ENCODE data around the gene PCSK4. TPM values are rescaled to one million over a fixed set of nuclear protein-coding genes. Genes with fewer than 3 reads are reported as not detected.

Gene PCSK4
- polyA plus RNA-seq, 1 of the 3 experiments (the other 2 are of a cell fraction), result 6.6 TPM

GRCh38 chr19:1527650-1528309, 37.6 kb upstream of the PCSK4 start:
- H3K4me2 ChIP-seq, result no peak overlapping the region
- H3K36me3 ChIP-seq (replicated peaks in 1 of 2; ENCODE audit: control insufficient read depth in 1 of 2, insufficient read depth in 2 of 2, low read length in 1 of 2), result no peaks in the 10 kb centered on the region
- WGBS (ENCODE audit: low lambda C conversion rate), result 23% methylated on average over 16 of the region's 27 CpGs
- no peaks in the 10 kb centered on the region for H3F3A ChIP-seq (replicated peaks; ENCODE audit: insufficient read depth)
- no peaks in the 10 kb centered on the region for H3K9me2 ChIP-seq
- H4K20me1 ChIP-seq (ENCODE audit: insufficient read depth), result no peaks in the 10 kb centered on the region
- no peak for DNase-seq
- H3K27me3 ChIP-seq (ENCODE audit: insufficient read depth), result peaks cover 72% of the 10 kb centered on the region
- no peaks in the 10 kb centered on the region for H3K4me1 ChIP-seq (ENCODE audit: control insufficient read depth in 1 of 2, insufficient read depth in 2 of 2, low read depth in 1 of 2, low read length in 1 of 2)
- no peak overlapping the region for H3K27ac ChIP-seq (ENCODE audit: low read depth in 2 of 2, low read length in 1 of 2)
- H2AFZ ChIP-seq (ENCODE audit: low read depth), result no peak overlapping the region
- TF ChIP-seq ELF1 (IDR thresholded peaks at IDR 0.05) (no peak), TAF1 (IDR thresholded peaks at IDR 0.05; ENCODE audit: borderline replicate concordance, low read depth, low read length) (no peak), GABPA (IDR thresholded peaks at IDR 0.05; ENCODE audit: low read depth) (no peak), EZH2phosphoT487 (IDR thresholded peaks at IDR 0.05; ENCODE audit: borderline replicate concordance, low read depth) (no peak), FOSL2 (IDR thresholded peaks at IDR 0.05; ENCODE audit: borderline replicate concordance, low read depth) (no peak), MXI1 (IDR thresholded peaks at IDR 0.05; ENCODE audit: low read depth, low read length) (no peak), SIN3A (IDR thresholded peaks at IDR 0.05; ENCODE audit: borderline replicate concordance, low read depth, low read length) (no peak), NFIC (IDR thresholded peaks at IDR 0.05; ENCODE audit: borderline replicate concordance) (no peak), RCOR1 (IDR thresholded peaks at IDR 0.05; ENCODE audit: low read length) (no peak), FOXM1 (IDR thresholded peaks at IDR 0.05; ENCODE audit: low read depth) (no peak)
- no peaks in the 10 kb centered on the region for H3K9me3 ChIP-seq
- H3K9ac ChIP-seq, result no peak overlapping the region
- no peaks in the 10 kb centered on the region for H3K79me2 ChIP-seq (ENCODE audit: insufficient read depth)
- no peak overlapping the region for H3K4me3 ChIP-seq (ENCODE audit: low read depth in 2 of 2, low read length in 1 of 2)
- ChIA-PET CTCF (interaction anchor here (1.8 kb wide), 1 partner anchor 19 kb away, joined by 8 read pairs; no protein-coding TSS in a partner anchor), POLR2A (no interaction called here)

GRCh38 chr19:1526979-1527649, 37.0 kb upstream of the PCSK4 start:
- no peaks in the 10 kb centered on the region for H3K4me1 ChIP-seq (ENCODE audit: control insufficient read depth in 1 of 2, insufficient read depth in 2 of 2, low read depth in 1 of 2, low read length in 1 of 2)
- no peaks in the 10 kb centered on the region for H4K20me1 ChIP-seq (ENCODE audit: insufficient read depth)
- peaks cover 3% of the 10 kb centered on the region for H3F3A ChIP-seq (replicated peaks; ENCODE audit: insufficient read depth)
- ChIA-PET POLR2A (no interaction called here), CTCF (interaction anchor here (1.8 kb wide), 1 partner anchor 19 kb away, joined by 8 read pairs; no protein-coding TSS in a partner anchor)
- no peak overlapping the region for H2AFZ ChIP-seq (ENCODE audit: low read depth)
- H3K27ac ChIP-seq (ENCODE audit: low read depth in 2 of 2, low read length in 1 of 2), result no peak overlapping the region
- no peaks in the 10 kb centered on the region for H3K9me2 ChIP-seq
- no peaks in the 10 kb centered on the region for H3K79me2 ChIP-seq (ENCODE audit: insufficient read depth)
- H3K4me2 ChIP-seq, result no peak overlapping the region
- H3K9me3 ChIP-seq, result no peaks in the 10 kb centered on the region
- no peak for TF ChIP-seq TEAD4 (IDR thresholded peaks at IDR 0.05; ENCODE audit: borderline replicate concordance, insufficient read depth)
- no peak overlapping the region for H3K9ac ChIP-seq
- H3K4me3 ChIP-seq (ENCODE audit: low read depth in 2 of 2, low read length in 1 of 2), result no peak overlapping the region
- H3K36me3 ChIP-seq (replicated peaks in 1 of 2; ENCODE audit: control insufficient read depth in 1 of 2, insufficient read depth in 2 of 2, low read length in 1 of 2), result no peaks in the 10 kb centered on the region
- WGBS (ENCODE audit: low lambda C conversion rate), result 46% methylated on average over 18 of the region's 18 CpGs
- peaks cover 76% of the 10 kb centered on the region for H3K27me3 ChIP-seq (ENCODE audit: insufficient read depth)
- DNase-seq, result no peak

Measured in SK-N-SH (cell line).